ENCODE results near the gene MYCBPAP.
A peak's percentile ranks its signal among the peaks of the same experiment; 100 is the strongest.

The MYCBPAP gene

GRCh38 chr17:50482110-50482509, 26.1 kb upstream of the MYCBPAP start:
- TF ChIP-seq, protein P1, sequence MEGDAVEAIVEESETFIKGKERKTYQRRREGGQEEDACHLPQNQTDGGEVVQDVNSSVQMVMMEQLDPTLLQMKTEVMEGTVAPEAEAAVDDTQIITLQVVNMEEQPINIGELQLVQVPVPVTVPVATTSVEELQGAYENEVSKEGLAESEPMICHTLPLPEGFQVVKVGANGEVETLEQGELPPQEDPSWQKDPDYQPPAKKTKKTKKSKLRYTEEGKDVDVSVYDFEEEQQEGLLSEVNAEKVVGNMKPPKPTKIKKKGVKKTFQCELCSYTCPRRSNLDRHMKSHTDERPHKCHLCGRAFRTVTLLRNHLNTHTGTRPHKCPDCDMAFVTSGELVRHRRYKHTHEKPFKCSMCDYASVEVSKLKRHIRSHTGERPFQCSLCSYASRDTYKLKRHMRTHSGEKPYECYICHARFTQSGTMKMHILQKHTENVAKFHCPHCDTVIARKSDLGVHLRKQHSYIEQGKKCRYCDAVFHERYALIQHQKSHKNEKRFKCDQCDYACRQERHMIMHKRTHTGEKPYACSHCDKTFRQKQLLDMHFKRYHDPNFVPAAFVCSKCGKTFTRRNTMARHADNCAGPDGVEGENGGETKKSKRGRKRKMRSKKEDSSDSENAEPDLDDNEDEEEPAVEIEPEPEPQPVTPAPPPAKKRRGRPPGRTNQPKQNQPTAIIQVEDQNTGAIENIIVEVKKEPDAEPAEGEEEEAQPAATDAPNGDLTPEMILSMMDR (IDR thresholded peaks at IDR 0.05): no peak

GRCh38 chr17:50482516-50482915, 25.7 kb upstream of the MYCBPAP start:
- peak; percentile 83 for DNase-seq
- peaks cover 30% of the 10 kb centered on the region for H3K36me3 Mint-ChIP-seq (ENCODE audit: low read depth)
- no peaks in the 10 kb centered on the region for H3K9me3 Mint-ChIP-seq
- no peak overlapping the region for H3K4me3 Mint-ChIP-seq
- peaks cover 26% of the 10 kb centered on the region for H3K4me1 Mint-ChIP-seq
- TF ChIP-seq, protein P1 (IDR thresholded peaks at IDR 0.05): peak; percentile 86
- H3K27me3 Mint-ChIP-seq (ENCODE audit: low read depth, poor library complexity): peaks cover 16% of the 10 kb centered on the region
- H3K27ac Mint-ChIP-seq: peak overlapping the region; percentile 66

More at GRCh38 chr17:50482110-50482509, 26.1 kb upstream of the MYCBPAP start:
- Mint-ChIP-seq H3K4me1 (peaks cover 26% of the 10 kb centered on the region), H3K27ac (no peak overlapping the region), H3K27me3 (ENCODE audit: low read depth, poor library complexity) (peaks cover 21% of the 10 kb centered on the region), H3K4me3 (no peak overlapping the region), H3K36me3 (ENCODE audit: low read depth) (peaks cover 30% of the 10 kb centered on the region), H3K9me3 (no peaks in the 10 kb centered on the region)
- no peak for DNase-seq

DNA sequence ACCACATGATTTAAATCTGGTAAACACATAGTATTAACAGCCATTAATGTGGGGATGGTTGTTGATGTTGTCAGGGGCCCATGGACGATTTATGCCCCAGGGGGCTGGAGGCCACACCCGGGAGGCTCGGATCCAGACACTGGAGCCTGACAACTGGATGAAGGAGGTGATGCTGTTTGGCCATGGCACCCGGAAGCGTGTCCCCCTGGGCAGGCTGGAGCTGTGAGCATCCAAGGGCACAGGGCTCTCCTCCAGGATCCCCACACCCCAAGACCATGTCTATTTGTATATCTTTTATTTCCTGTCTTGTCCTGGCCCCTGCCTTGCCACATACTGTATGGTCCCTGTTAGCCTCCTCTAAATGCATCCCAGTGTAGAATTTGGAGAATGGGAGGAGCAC, 25.0 kb upstream of the MYCBPAP start:
- peaks cover 30% of the 10 kb centered on the region for H3K36me3 Mint-ChIP-seq (ENCODE audit: low read depth)
- no peaks in the 10 kb centered on the region for H3K9me3 Mint-ChIP-seq
- DNase-seq: no peak
- H3K4me1 Mint-ChIP-seq: peaks cover 21% of the 10 kb centered on the region
- H3K27me3 Mint-ChIP-seq (ENCODE audit: low read depth, poor library complexity): peaks cover 9% of the 10 kb centered on the region
- H3K27ac Mint-ChIP-seq: no peak overlapping the region
- no peak overlapping the region for H3K4me3 Mint-ChIP-seq
- TF ChIP-seq, protein P1 (IDR thresholded peaks at IDR 0.05): no peak

GRCh38 chr17:50484386-50485155, 23.7 kb upstream of the MYCBPAP start:
- peaks cover 6% of the 10 kb centered on the region for H3K27me3 Mint-ChIP-seq (ENCODE audit: low read depth, poor library complexity)
- TF ChIP-seq, protein P1 (IDR thresholded peaks at IDR 0.05): no peak
- no peaks in the 10 kb centered on the region for H3K9me3 Mint-ChIP-seq
- no peak for DNase-seq
- no peak overlapping the region for H3K27ac Mint-ChIP-seq
- no peak overlapping the region for H3K4me3 Mint-ChIP-seq
- H3K36me3 Mint-ChIP-seq (ENCODE audit: low read depth): peaks cover 30% of the 10 kb centered on the region
- H3K4me1 Mint-ChIP-seq: peaks cover 15% of the 10 kb centered on the region

DNA sequence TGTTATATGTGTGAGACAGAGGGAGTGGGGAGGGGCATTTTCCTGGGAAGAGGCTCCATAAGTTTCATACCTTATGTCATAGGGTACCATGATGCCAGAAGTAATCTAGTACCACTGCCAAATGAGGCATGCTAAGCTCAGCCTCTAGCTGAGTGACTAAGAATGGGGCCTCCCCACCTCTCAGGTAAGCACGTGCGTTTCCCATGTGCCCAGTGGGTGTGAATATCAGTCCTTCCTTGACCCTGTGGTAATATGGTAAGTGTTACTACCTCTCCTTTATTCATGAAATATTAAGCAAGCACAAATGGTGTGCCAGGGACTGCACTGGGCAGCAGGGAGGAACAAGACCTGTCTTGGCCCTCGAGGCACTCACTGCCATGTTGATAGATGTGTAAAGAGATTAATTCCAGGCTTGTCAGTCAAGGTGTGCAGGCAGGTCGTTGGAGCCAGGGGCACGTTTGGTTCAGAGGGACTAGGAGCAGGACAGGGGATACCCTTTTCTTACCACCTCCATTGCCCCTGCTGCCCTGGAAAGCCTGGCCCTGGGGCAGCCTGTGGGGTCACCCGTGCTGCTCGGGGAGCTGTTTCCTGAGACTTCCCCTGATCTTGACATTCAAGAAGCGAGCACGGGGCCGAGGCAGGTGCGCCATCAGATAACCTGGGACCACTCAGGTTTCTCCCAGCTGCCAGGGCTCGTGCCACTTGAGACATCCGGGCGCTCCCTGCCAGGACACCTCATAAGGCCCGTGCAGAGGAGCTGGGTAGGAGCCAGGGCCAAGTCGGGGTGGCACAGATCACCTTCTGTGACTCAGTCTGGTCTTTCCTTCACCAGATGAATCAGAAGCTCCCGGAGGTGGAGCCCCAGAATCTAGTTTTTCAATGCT, 20.8 kb upstream of the MYCBPAP start:
- Mint-ChIP-seq H3K27me3 (ENCODE audit: low read depth, poor library complexity) (peaks cover 13% of the 10 kb centered on the region), H3K9me3 (no peaks in the 10 kb centered on the region), H3K36me3 (ENCODE audit: low read depth) (peaks cover 27% of the 10 kb centered on the region), H3K27ac (no peak overlapping the region), H3K4me3 (no peak overlapping the region), H3K4me1 (peaks cover 6% of the 10 kb centered on the region)
- TF ChIP-seq, protein P1 (IDR thresholded peaks at IDR 0.05): no peak
- DNase-seq: no peak
